HG03521 (cell line): ENCODE measurements around the gene TRMT2A.
A peak's percentile ranks its signal among the peaks of the same experiment; 100 is the strongest.
"Not testable (repeated sequence)": the region's sequence is repeated elsewhere in the genome, so short reads cannot be mapped to it uniquely, and the experiment has no call there.

Experiments used
- ATAC-seq: cut with Tn5 transposase; IDR thresholded peaks from one replicate; pipeline ENCODE4 v1.9.1; 2021; ENCODE audit warnings: mild to moderate bottlenecking, moderate library complexity; ENCODE audit not compliant: unreplicated experiment

TRMT2A gene, protein sequence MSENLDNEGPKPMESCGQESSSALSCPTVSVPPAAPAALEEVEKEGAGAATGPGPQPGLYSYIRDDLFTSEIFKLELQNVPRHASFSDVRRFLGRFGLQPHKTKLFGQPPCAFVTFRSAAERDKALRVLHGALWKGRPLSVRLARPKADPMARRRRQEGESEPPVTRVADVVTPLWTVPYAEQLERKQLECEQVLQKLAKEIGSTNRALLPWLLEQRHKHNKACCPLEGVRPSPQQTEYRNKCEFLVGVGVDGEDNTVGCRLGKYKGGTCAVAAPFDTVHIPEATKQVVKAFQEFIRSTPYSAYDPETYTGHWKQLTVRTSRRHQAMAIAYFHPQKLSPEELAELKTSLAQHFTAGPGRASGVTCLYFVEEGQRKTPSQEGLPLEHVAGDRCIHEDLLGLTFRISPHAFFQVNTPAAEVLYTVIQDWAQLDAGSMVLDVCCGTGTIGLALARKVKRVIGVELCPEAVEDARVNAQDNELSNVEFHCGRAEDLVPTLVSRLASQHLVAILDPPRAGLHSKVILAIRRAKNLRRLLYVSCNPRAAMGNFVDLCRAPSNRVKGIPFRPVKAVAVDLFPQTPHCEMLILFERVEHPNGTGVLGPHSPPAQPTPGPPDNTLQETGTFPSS

DNA sequence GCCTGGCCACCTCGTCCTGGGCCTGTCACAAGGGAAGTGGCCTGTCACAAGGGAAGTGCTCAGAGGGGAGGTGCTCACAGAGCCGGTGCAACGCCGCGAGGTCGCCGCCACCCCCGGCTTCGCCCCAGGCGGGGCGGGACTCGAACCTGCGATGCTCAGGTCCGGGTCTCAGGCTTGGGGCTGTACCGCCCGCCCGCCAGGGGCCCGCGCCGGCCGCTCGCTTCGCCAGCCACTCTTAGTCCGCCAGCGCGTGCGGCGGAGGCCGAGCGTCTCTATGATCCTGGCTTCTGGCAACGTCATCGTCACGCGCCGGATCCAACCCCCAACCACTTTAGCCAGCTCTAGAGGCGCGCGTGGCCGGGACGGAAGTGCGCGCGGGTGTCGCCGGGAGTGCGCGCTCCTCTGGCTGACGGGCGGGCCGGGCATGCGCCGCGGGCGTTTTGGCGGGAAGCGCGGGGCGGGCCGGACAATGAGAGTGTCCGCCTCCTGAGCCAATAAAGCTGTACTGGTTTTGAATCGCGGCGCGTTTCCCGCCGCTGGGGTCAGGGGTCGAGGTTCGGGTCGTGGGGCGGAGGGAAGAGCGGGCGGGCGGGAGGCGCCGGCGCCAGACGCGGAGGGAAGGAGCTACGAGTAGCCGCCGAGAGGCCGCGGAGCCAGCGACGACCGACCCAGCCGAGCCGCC lies at the start of gene TRMT2A:
TSS of gene TRMT2A (minus strand) at position 276 of the 682 bp plus-strand sequence. CDS start 320 bp downstream, outside the sequence.
- ATAC-seq: peak; percentile 75

DNA sequence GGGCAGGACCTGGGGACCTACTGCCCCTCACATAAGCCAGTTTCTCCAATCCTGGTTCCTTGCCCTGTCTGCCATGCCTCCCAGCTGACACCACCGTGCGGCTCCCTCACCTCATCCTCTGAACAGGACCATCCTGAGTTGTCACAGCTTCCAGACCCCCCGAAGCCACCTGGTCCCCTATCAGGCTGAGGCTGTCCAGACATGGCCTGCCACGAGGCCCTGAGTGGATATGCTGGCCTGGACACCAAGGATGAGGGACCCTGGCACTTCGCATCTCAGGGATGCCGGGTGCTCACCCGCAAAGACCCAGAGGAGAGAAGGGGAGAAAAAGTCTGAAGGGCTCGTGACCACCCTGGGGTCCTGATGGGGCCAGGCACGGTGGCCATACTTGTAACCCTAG lies 49.7 kb upstream of the TRMT2A start:
- ATAC-seq: no peak

DNA sequence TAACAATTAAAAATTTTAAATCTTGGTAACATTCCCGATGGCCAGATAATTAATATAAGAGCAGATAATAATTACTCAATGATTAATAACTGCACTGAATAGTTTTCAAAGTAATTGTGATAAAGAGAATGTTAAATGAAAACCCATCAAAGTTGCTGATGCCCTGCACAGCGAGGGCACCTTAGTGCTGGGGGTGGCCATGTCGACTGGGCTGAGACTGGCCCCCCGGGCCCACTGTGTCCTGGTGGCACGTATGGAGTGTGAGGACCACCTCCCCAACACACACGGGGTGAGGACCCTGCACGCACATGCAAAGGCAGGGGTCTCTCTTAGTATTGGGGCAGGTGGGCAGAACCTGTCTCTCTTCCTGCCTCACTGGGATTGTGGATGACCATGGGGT lies 48.9 kb upstream of the TRMT2A start:
- no peak for ATAC-seq

DNA sequence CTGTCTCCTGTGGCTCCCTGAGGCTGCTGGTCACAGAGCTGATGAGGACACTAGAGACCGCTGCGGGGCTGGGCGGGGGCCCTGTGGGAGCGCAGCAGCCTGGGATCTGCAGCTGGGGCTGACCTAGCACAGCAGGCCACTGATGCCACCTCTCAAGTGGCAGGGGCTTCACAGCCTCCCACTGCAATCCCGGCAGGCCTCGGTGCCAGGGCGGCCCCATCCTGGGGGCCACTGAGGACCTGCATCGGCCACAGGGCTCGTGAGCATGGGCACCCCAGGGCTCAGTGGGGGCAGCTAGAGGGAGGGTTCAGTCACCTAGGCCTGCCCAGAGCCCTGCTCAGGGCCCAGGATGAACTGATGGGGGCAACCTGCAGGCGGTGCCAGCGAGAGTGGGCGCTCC lies 48.4 kb upstream of the TRMT2A start:
- no peak for ATAC-seq

DNA sequence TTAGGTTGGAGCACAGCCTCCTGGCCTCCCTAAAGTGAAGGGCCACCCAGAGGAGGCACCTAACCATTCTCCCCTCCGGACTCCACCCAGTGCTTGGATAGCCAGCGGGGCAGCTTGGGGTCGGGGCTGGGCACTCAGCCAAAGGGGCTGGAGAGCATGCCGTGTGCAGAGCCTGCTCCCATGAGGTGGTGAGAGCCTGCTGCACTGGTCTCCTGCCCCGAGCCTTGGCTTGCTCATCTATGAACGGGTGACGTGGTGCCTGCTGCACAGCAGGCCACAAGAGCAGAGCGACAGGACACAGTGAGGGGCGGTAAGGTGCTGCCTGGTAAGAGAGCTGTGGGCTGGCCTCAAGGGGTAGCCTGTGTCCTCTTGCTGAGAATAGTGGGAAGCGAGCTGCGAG lies 47.8 kb upstream of the TRMT2A start:
- no peak for ATAC-seq

DNA sequence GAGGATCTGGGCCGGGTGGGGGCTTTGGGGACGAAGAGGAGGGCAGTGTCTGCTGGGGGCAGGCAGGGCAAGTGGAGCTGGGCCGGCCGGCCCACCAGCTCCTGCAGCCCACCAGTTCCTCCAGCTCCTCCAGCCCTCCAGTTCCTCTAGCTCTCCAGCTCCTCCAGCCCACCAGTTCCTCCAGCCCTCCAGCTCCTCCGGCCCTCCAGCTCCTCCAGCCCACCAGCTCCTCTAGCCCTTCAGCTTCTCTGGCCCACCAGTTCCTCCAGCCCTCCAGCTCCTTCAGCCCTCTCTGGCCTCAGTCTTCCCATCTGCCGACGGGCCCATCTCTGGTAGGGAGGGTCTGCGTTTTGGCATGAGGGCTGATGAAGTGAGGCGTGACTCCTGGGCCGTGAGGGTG lies 43.0 kb upstream of the TRMT2A start:
- ATAC-seq: no peak

DNA sequence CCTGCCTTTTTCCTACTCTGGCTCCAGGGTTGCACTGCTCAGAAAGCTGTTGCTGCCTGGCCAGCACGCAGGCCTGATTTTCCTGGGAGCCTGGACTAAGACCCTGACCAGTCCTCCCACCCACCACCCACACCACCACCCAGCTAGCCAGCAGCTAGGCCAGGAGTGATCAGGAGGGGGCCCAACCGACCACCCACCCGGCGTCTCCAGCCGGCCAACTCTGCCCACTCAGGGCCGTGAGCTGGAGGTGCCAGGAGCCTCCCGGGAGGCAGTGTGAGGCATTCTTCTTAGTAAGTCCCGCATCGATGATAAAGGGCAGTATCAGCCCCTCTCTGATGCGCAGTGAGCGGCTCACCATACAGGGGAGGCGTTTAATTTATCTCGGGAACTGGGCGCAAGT lies 42.5 kb upstream of the TRMT2A start:
- not testable (repeated sequence) for ATAC-seq

DNA sequence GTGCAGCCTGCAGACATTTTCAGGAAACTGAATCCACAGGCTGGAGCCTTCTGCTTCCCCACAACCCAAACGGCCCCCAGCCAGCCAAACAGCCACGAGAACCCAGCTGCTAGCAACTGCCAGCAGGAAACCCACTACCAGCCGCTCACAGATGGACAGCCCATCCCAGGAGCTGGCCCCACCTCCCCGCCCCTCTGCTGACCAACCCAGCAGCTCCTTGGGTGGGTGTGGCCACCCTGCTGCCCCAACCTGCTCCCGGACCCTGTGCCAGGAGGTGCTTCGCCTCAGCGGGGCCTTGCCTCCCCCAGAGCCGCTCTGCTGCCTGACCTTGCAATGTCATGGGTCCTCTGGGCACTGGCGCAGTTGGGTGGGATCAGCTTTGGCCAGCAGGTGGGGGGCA lies 42.0 kb upstream of the TRMT2A start:
- no peak for ATAC-seq

DNA sequence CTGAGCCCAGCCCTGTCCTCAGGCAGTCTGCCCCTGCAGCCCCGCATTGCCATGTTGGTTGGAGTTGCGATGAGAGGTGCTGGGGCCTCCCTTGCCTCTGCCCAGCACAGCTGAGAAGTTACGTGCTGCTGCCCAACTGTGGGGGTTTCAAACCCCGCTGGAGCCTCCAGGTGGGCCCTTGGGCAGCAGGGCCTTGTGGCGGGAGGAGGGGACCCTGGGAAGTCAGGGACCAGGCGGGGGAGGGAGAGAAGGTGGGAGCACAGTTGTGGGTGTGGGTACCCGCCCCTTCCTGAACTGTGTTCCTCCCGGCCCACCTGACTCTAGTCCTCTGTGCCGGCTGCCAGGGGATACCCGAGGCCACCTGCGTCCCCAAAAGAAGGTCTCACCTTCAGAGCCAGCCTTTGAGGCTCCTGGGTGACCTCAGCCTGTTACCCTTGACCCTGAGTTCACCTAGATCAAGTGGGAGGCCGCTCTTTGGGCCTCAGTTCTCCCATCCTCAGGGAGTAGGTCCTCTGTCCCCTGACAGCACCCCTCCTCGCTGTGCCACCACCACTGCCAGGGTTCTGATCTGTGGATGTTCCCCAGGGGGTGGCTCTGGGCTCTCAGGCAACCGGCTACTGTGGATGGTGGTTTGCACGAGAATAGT lies 41.5 kb upstream of the TRMT2A start:
- ATAC-seq: no peak

DNA sequence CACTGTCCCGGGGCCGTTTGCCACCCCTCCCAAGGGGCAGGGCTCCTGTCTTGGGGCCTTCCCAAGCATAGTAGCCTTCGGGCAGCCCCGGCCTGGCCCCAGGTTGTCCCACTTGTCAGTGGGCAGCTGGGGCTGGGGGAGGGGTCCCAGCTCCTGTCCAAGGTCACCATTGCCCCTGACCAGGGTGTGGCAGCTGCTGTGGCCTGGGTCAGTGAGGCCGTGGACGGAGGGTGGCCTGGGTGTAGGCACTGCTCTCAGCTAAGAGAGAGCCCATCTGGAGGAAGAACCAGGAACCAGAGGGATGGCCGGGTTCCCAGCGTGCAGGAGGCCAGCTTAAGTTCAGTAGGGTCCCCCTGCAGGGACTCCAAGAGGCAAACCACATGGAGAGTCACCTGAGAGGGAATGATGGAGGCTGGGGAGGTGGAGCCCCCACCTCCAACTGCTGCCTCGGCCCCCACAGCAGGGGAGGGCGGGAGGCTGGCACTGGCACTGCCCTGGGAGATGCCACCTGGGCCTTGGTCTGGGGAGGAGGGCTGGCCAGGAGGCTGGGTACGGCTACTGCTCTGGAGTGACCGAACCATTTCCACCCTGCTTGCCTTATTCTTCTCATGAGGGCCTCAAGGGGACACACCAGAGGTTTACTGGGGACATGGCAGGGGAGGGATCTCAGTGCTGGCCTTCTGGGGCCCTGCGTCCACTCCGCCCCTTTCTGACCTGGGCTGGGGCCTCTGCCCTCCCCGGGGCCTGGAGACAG lies 40.6 kb upstream of the TRMT2A start:
- ATAC-seq: no peak

DNA sequence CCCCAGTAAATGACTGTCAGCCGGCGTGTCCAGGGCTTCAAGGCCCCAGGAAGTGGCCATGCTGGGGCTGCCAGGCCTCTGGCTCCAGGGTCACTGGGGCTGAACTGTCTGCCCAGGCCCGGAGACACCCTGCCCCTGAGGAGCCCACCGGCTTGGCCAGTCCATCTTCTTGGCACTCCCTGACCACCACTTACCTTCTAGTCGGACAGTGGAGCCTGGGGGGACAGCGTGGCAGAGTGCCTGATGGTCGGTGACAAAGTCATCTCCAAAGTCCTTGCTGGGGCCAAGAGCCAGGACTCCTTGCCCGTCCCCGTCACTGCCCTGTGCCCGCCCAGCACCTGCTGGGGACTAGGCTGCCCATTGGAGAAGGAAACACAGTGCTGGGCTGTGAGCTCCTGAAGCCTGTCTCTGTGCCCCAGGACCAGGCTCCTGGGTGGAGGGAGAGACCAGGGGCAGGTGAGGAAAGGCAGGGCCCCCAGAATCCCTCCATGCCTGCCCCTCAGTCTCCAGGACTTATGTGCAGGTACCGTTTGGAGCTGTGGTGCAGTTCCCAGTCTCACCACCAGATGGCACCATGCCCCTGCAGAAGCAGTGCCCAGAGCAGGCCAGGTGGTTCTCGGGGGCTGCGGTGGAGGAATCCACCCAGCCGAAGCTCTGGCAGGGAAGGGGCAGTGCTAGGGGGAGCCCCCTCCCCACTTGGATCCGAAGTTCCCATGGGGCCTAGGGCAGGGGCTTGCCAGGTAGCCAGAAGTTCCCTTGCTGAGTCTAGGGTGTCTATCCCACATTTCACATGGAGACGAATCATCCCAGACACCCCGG lies 39.8 kb upstream of the TRMT2A start:
- ATAC-seq: no peak

DNA sequence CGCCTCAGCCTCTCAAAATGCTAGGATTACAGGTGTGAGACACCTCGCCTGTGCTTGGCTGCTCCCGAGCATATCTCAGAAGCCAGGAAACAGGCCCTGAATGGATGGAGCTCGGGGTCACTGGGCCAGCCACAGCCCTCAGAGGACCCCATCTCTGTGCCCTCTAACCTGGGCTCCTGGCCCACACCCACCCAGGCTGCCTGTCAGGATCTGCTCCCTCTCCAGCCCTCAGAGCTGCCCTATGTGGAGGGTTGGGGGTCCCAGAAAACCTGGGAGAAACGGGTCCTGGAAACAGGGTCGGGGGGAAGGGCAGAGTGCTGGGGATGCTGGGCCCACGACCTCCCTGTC lies 39.0 kb upstream of the TRMT2A start:
- no peak for ATAC-seq

DNA sequence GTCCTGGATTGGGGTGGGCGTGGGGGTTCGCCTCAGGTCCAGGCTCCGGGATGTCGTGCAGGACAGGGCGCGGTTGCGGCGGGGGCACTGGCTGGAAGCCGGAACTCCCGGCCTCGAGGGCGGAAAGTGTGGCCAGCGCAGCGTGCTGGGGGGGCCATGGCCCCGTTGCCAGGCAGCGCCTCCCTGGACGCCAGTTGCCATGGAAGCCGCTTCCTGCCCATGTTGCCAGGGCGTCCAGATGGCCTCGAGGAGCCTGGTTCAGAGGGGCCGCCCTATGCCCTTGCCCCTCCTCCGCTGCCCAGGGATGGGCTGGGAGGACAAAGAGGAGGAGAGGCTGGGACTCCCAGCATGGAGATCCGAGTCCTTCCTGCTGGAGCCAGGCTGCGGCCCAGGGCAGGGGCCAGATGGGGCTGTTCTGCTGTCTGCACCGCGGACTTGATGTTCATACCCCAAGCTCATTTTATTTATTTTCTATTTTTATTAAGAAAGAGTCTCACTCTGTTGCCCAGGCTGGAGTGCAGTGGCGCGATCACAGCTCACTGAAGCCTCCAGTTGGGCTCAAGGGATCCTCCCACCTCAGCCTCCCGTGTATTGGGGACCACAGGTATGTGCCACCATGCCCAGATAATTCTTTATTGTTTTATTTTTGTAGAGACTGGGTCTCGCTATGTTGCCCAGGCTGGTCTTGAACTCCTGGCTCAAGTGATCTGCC lies 38.5 kb upstream of the TRMT2A start:
- no peak for ATAC-seq

DNA sequence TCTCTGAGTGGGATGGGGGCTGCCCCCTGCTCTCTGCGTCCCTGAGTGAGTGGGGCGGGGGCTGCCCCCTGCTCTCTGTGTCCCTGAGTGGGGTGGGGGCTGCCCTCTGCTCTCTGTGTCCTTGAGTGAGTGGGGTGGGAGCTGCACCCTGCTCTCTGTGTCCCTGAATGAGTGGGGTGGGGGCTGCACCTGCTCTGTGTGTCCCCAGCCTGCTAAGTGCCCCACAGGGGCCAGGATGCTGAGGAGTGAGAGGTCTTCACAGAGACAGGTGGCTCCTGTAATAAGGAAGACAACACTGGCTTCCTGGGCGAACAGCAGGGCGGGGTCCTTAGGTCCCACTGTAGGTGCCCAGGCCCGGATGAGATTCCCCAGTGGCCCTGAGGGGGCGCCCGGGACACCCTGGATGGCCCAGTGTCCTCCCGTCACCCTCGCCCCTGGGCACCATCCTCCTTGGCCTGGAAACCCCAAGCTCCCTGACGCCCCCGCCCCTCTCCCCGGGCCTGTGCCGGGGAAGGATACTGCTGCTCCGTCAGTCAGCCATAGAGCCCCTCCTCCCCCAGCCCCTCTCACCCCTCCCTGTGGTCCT lies 37.7 kb upstream of the TRMT2A start:
- no peak for ATAC-seq

DNA sequence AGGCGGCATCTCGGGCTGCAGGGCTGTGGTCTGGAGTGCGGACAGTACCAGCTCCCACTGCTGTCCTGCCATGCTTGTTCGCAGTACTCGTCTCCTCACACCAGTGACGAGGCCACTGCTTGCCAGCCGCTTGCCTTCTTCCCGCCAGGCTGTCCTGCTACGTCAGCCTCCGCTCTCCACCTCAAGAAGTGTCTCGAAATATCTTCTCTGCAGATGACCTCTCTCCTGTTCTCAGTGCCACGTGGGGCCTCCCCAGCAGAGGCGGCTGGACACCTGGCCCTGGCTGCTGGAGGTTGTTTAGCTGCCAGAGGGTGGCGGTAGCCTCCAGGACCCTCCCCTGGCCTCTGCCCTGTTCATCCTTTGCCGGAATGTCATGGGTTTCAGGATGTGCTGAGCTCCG lies 36.9 kb upstream of the TRMT2A start:
- ATAC-seq: no peak

DNA sequence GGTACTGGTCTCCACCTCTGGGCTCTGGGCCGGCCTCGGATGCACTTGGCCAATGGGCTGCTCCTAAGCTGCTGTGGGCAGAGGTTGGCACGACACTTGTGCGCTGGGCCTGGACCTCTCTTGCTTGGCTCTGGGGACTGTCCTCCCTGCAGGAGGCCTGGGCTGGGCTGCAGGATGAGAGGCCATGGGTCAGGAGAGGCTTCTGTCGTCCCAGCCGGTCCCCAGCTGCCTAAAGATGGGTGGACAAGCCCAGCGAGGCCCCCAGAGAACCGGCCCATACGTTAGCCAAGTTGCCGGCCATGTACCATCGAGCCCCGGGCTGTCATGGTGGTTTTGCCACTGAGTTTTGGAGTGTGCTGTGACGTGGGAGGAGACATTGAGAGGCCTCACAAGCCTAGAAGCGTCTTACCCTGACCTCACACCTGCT lies 35.5 kb upstream of the TRMT2A start:
- no peak for ATAC-seq

DNA sequence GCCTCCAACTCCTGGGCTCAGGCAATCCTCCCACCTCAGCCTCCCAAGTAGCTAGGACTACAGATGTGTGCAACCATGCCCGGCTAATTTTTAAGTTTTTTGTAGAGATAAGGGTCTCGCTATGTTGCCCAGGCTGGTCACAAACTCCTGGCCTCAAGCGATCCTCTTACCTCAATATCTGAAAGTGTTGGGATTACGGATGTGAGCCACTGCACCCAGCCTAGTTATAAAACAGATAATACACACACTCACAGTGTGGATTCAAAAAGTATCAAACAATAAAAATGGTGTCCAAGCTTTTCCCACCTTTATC lies 34.2 kb upstream of the TRMT2A start:
- ATAC-seq: no peak

DNA sequence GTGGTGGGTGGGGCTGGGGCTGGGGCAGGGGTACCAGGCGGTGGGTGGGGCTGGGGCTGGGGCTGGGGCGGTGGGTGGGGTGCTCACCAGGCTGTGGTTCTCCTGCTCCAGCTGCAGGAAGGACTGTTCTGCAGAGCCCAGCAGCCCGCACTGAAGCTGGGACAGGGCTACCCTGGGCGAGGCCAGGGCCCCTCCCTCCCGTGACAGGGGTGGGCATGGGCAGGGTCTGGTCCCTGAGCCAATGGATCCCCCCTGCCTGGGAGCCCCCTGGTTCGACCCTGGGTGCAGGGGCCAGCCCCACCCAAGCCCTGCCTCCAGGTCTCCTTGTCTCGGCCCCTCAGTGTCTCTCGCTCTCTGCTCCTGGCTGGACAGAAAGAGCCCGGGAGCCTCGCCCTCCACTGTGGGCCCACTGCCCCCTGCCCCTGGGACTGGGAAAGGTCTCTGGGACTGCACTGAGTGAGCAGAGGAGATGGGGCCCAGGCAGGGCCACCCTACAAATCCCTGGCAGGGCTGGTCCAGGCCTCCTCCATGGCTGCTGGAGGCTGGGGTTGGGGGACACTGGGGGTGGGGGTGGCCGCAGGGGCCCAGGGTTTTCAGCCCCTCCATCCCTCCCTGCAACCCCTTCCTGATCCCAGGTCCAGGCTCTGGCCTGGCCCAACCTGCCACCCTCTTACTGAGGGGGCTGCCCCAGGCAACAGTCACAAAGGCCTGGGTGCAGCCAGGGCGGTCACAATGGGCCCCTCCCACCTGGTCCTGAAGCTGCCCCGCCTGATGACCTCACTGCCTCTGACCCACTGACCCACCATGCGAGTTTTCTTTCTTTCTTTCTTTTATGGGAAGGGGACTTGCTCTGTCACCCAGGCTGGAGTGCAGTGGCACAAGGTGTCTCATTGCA lies 33.6 kb upstream of the TRMT2A start, which contains the start of gene CCDC188:
TSS of gene CCDC188 (minus strand) at position 675 of the 895 bp plus-strand sequence. CDS start at position 606, 69 bp downstream.
- no peak for ATAC-seq
